IMR-90 (cell line): ENCODE measurements around the gene BICD2.
"Not testable (repeated sequence)": the region's sequence is repeated elsewhere in the genome, so short reads cannot be mapped to it uniquely, and the experiment has no call there.

ENCODE experiments used
- CEBPB ChIP-seq: IDR thresholded peaks from 2 replicates; pipeline ENCODE4 v1.6.1; 2012; ENCODE audit warnings: low read depth, low read length, improper control_type of control experiment
- TF ChIP-seq, protein P1 (sequence below): conservative IDR thresholded peaks from 2 replicates; pipeline ENCODE4 v1.5.1; 2012; ENCODE audit warnings: mild to moderate bottlenecking, low read depth, low read length, improper control_type of control experiment

DNA sequence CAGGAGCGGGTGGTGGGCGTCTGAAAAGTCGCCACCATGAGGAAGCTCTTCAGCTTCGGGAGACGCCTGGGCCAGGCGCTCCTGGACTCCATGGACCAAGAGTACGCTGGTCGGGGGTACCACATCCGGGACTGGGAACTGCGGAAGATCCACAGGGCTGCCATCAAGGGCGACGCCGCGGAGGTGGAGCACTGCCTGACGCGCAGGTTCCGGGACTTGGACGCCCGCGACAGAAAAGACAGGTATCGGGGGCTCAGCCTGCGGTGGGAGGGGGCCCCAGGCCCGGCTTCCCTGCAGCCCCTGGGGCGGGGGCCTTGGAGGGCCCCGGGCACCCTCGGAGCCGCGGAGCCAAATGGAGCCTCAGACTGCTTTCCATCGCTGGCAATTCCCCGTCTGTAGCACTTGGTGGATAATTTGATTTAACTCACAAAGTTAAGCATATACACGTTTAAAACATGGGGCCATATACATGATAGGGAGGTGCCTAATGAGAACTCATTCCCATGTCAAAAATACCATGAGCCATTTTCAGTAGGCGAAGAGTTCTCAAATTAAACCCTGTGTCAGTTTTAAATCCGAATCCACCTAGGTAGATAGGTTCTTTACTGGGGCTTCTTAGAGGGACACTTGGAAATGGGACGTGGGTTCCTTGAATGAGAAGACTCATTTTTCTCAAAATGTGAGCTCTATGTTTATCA, 45.1 kb upstream of the BICD2 start:
- TF ChIP-seq, protein P1, sequence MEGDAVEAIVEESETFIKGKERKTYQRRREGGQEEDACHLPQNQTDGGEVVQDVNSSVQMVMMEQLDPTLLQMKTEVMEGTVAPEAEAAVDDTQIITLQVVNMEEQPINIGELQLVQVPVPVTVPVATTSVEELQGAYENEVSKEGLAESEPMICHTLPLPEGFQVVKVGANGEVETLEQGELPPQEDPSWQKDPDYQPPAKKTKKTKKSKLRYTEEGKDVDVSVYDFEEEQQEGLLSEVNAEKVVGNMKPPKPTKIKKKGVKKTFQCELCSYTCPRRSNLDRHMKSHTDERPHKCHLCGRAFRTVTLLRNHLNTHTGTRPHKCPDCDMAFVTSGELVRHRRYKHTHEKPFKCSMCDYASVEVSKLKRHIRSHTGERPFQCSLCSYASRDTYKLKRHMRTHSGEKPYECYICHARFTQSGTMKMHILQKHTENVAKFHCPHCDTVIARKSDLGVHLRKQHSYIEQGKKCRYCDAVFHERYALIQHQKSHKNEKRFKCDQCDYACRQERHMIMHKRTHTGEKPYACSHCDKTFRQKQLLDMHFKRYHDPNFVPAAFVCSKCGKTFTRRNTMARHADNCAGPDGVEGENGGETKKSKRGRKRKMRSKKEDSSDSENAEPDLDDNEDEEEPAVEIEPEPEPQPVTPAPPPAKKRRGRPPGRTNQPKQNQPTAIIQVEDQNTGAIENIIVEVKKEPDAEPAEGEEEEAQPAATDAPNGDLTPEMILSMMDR = not testable (repeated sequence)
- not testable (repeated sequence) for TF ChIP-seq CEBPB
